ENCODE data around the gene MRPL53. TPM values are rescaled to one million over a fixed set of nuclear protein-coding genes. Genes with fewer than 3 reads are reported as not detected.
A peak's percentile ranks its signal among the peaks of the same experiment; 100 is the strongest.

The MRPL53 gene
- total and polyA plus RNA-seq, 9 of the 15 experiments (the other 6 are each of a cell fraction or from before 2014, with no cell fraction given), result 11.5 to 87.9 (median 41.1) TPM

DNA sequence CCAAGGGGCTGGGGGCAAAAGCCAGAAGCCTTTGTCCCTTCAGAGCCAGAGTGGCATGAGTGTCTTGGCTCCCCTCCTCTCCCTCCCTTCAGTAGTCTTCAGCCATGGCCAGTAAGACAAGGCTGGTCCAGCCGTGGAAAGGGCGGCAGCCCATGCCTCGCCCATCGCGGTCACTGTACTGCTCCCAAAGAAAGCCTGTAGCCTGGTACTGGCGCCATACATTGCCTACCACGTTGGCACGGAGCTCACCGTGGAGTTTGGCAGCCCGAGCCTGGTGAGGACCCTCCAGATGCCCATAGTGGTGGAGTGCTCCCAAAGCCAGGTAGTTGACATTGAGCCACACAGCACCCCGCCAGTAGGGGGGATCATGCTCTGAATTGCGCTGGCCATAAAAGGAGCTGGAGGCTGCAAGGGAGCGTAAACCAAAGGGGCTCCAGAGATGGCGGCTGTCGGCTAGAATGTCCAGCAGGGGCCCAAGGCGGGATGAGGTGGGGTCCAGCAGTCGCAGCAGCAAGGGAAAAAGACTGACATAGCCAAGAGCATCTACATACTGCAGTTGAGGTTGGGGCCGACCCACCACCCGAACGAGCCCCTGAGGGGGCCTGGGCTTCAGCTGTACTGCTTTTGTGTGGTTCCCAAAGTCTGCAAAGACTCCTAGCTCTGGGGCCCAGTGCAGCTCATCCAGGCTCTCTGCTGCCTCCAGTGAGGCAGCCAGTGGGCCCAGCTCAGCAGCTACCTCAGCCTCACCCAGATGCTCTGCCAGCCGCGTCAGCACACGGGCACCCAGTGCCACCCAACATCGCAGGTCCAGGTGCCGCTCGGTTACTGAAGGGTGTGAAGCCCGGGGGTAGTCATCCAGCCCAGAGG is 11.1 kb downstream of the MRPL53 start (continued):
- TF ChIP-seq, protein P1, sequence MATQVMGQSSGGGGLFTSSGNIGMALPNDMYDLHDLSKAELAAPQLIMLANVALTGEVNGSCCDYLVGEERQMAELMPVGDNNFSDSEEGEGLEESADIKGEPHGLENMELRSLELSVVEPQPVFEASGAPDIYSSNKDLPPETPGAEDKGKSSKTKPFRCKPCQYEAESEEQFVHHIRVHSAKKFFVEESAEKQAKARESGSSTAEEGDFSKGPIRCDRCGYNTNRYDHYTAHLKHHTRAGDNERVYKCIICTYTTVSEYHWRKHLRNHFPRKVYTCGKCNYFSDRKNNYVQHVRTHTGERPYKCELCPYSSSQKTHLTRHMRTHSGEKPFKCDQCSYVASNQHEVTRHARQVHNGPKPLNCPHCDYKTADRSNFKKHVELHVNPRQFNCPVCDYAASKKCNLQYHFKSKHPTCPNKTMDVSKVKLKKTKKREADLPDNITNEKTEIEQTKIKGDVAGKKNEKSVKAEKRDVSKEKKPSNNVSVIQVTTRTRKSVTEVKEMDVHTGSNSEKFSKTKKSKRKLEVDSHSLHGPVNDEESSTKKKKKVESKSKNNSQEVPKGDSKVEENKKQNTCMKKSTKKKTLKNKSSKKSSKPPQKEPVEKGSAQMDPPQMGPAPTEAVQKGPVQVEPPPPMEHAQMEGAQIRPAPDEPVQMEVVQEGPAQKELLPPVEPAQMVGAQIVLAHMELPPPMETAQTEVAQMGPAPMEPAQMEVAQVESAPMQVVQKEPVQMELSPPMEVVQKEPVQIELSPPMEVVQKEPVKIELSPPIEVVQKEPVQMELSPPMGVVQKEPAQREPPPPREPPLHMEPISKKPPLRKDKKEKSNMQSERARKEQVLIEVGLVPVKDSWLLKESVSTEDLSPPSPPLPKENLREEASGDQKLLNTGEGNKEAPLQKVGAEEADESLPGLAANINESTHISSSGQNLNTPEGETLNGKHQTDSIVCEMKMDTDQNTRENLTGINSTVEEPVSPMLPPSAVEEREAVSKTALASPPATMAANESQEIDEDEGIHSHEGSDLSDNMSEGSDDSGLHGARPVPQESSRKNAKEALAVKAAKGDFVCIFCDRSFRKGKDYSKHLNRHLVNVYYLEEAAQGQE (IDR thresholded peaks at IDR 0.05; ENCODE audit: borderline replicate concordance), result no peak
- TF ChIP-seq, protein P1 (CRISPR knock-in tag; IDR thresholded peaks at IDR 0.05; ENCODE audit: low read depth), result no peak
- TF ChIP-seq RBFOX2 (IDR thresholded peaks at IDR 0.05; ENCODE audit: low read depth, low read length) (peak; percentile 64), POLR2A (conservative IDR thresholded peaks at IDR 0.05) (0 out of 2 replicates have a peak, but pooled peaks have one; percentile 5), POLR2AphosphoS5 (IDR thresholded peaks at IDR 0.05; ENCODE audit: control insufficient read depth, insufficient read depth, low read depth, low read length) (0 out of 2 replicates have a peak, but pooled peaks have one; percentile 3)
- TF ChIP-seq, protein P2, sequence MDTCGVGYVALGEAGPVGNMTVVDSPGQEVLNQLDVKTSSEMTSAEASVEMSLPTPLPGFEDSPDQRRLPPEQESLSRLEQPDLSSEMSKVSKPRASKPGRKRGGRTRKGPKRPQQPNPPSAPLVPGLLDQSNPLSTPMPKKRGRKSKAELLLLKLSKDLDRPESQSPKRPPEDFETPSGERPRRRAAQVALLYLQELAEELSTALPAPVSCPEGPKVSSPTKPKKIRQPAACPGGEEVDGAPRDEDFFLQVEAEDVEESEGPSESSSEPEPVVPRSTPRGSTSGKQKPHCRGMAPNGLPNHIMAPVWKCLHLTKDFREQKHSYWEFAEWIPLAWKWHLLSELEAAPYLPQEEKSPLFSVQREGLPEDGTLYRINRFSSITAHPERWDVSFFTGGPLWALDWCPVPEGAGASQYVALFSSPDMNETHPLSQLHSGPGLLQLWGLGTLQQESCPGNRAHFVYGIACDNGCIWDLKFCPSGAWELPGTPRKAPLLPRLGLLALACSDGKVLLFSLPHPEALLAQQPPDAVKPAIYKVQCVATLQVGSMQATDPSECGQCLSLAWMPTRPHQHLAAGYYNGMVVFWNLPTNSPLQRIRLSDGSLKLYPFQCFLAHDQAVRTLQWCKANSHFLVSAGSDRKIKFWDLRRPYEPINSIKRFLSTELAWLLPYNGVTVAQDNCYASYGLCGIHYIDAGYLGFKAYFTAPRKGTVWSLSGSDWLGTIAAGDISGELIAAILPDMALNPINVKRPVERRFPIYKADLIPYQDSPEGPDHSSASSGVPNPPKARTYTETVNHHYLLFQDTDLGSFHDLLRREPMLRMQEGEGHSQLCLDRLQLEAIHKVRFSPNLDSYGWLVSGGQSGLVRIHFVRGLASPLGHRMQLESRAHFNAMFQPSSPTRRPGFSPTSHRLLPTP (IDR thresholded peaks at IDR 0.05; ENCODE audit: borderline replicate concordance, extremely low read depth, insufficient read length), result no peak
- TF ChIP-seq, protein P3, sequence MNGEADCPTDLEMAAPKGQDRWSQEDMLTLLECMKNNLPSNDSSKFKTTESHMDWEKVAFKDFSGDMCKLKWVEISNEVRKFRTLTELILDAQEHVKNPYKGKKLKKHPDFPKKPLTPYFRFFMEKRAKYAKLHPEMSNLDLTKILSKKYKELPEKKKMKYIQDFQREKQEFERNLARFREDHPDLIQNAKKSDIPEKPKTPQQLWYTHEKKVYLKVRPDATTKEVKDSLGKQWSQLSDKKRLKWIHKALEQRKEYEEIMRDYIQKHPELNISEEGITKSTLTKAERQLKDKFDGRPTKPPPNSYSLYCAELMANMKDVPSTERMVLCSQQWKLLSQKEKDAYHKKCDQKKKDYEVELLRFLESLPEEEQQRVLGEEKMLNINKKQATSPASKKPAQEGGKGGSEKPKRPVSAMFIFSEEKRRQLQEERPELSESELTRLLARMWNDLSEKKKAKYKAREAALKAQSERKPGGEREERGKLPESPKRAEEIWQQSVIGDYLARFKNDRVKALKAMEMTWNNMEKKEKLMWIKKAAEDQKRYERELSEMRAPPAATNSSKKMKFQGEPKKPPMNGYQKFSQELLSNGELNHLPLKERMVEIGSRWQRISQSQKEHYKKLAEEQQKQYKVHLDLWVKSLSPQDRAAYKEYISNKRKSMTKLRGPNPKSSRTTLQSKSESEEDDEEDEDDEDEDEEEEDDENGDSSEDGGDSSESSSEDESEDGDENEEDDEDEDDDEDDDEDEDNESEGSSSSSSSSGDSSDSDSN (IDR thresholded peaks at IDR 0.05; ENCODE audit: borderline replicate concordance in 1 of 2, low read depth in 2 of 2, low read length in 2 of 2), result no peak
- TF ChIP-seq, protein P4, sequence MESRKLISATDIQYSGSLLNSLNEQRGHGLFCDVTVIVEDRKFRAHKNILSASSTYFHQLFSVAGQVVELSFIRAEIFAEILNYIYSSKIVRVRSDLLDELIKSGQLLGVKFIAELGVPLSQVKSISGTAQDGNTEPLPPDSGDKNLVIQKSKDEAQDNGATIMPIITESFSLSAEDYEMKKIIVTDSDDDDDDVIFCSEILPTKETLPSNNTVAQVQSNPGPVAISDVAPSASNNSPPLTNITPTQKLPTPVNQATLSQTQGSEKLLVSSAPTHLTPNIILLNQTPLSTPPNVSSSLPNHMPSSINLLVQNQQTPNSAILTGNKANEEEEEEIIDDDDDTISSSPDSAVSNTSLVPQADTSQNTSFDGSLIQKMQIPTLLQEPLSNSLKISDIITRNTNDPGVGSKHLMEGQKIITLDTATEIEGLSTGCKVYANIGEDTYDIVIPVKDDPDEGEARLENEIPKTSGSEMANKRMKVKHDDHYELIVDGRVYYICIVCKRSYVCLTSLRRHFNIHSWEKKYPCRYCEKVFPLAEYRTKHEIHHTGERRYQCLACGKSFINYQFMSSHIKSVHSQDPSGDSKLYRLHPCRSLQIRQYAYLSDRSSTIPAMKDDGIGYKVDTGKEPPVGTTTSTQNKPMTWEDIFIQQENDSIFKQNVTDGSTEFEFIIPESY (CRISPR knock-in tag; IDR thresholded peaks at IDR 0.05), result peak; percentile 99
